OCI-LY7 (cell line): ENCODE results near the gene KRTAP10-5. TPM values are rescaled to one million over a fixed set of nuclear protein-coding genes. Genes with fewer than 3 reads are reported as not detected.
"Not testable (repeated sequence)": the region's sequence is repeated elsewhere in the genome, so short reads cannot be mapped to it uniquely, and the experiment has no call there.

ENCODE experiments used
- BruUV-seq: library from RNA; stranded (reverse); fragments of 400-500 nt; replicated peaks from 2 replicates; lab custom pipeline; 2021; lab: Mats Ljungman, UMichigan
- CTCF ChIA-PET: fragments of 300-600 bp; sonication (Branson Sonifier 250); formaldehyde crosslinking; loops from one replicate; lab custom pipeline; 2022; ENCODE audit warnings: antibody characterized with exemption; ENCODE audit not compliant: unreplicated experiment; lab: Charles Lee
- POLR2A ChIA-PET: fragments of 300-600 bp; sonication (Branson Sonifier 250); formaldehyde crosslinking; loops from one replicate; lab custom pipeline; 2022; ENCODE audit warnings: antibody characterized with exemption; lab: Charles Lee
- DNase-seq: peaks from one replicate; pipeline ENCODE4 v3.0.0-alpha.2; 2015; ENCODE audit warnings: low spot score
- H2AFZ ChIP-seq: fragments of 200-600 bp; sonication (generic), shearing (Covaris generic); 2 replicates; pipeline ENCODE4 v1.6.1; 2014; ENCODE audit warnings: mild to moderate bottlenecking, antibody characterized with exemption, low read length, moderate library complexity
- H3K27ac ChIP-seq: fragments of 200-600 bp; sonication (generic); 2 replicates; pipeline ENCODE4 v1.5.1; 2014; ENCODE audit warnings: mixed run types, low read depth, mild to moderate bottlenecking, moderate library complexity, low read length, inconsistent platforms; ENCODE audit not compliant: poor library complexity, severe bottlenecking
- H3K36me3 ChIP-seq: fragments of 200-600 bp; sonication (generic); 2 replicates; pipeline ENCODE4 v1.6.1; 2014; ENCODE audit warnings: mild to moderate bottlenecking, antibody characterized with exemption, low read length, moderate library complexity, mixed read lengths; ENCODE audit not compliant: insufficient read depth
- H3K4me1 ChIP-seq: fragments of 200-600 bp; sonication (generic); 2 replicates; pipeline ENCODE4 v1.5.1; 2014; ENCODE audit warnings: mild to moderate bottlenecking, low read length; ENCODE audit not compliant: insufficient read depth, poor library complexity, severe bottlenecking
- H3K4me2 ChIP-seq: fragments of 200-600 bp; sonication (generic); 2 replicates; pipeline ENCODE4 v1.6.1; 2014; ENCODE audit warnings: mild to moderate bottlenecking, low read length
- H3K4me3 ChIP-seq: fragments of 200-600 bp; sonication (generic); 2 replicates; pipeline ENCODE4 v1.5.1; 2014; ENCODE audit warnings: mild to moderate bottlenecking, low read depth, low read length; ENCODE audit not compliant: poor library complexity, severe bottlenecking
- H3K79me2 ChIP-seq: fragments of 200-600 bp; sonication (generic); 2 replicates; pipeline ENCODE4 v1.6.1; 2016; ENCODE audit warnings: low read depth, mild to moderate bottlenecking, low read length, moderate library complexity, mixed read lengths; ENCODE audit not compliant: insufficient read depth
- H3K9me2 ChIP-seq: fragments of 200-600 bp; sonication (generic); 2 replicates; pipeline ENCODE4 v1.6.1; 2016; ENCODE audit warnings: mild to moderate bottlenecking, low read length, mixed read lengths; ENCODE audit not compliant: insufficient read depth
- H3K9me3 ChIP-seq: fragments of 200-600 bp; sonication (generic); 2 replicates; pipeline ENCODE4 v1.6.1; 2014; ENCODE audit warnings: mild to moderate bottlenecking, mixed run types, low read length, mixed read lengths
- H4K20me1 ChIP-seq: fragments of 200-600 bp; sonication (generic); 2 replicates; pipeline ENCODE4 v1.6.1; 2014; ENCODE audit warnings: mild to moderate bottlenecking, antibody characterized with exemption, low read length, moderate library complexity, mixed read lengths; ENCODE audit not compliant: insufficient read depth
- EZH2phosphoT487 ChIP-seq: fragments of 200-600 bp; sonication (generic); IDR thresholded peaks from 2 replicates; pipeline ENCODE4 v1.6.1; 2018; ENCODE audit warnings: low read depth, borderline replicate concordance, mild to moderate bottlenecking, mixed run types, antibody characterized with exemption, low read length, moderate library complexity, mixed read lengths
- intact Hi-C: fragments of 100-400 bp; cut with micrococcal nuclease; formaldehyde crosslinking; loops from one replicate; pipeline ENCODE4 v1.10.0; 2022; ENCODE audit not compliant: unreplicated experiment
- total RNA-seq, 2 experiments: library from RNA; depleted of rRNA in 1 of 2; stranded (reverse); fragments of >200 nt in 1 of 2; shearing (Covaris generic) in 1 of 2; gene quantifications; 2 replicates each; pipeline ENCODE4 v1.2.3, GENCODE V29; 2014 to 2022
- TF ChIP-seq, protein P1 (sequence below): fragments of 200-600 bp; sonication (generic); conservative IDR thresholded peaks from 2 replicates; pipeline ENCODE4 v1.5.1; 2014; ENCODE audit warnings: mild to moderate bottlenecking, antibody characterized with exemption, low read length, moderate library complexity, mixed read lengths

KRTAP10-5 gene
- total RNA-seq, 2 experiments from 2014 or later, result not detected

DNA sequence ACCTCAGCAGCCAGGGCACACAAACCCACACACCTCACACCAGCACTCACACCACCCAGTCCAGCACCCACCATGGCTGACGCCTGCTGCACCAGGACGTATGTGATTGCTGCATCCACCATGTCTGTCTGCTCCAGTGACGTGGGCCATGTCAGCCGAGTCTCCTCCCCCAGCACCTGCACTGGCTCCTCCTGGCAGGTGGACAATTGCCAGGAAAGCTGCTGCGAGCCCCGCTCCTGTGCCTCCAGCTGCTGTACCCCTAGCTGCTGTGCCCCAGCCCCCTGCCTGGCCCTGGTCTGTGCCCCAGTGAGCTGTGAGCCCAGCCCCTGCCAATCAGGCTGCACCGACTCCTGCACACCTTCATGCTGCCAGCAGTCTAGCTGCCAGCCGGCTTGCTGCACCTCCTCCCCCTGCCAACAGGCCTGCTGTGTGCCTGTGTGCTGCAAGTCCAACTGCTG is 31.7 kb upstream of the KRTAP10-5 start, which contains the start of gene KRTAP10-8:
TSS of gene KRTAP10-8 (plus strand) at position 51 of the 458 bp plus-strand sequence. CDS start at position 73, 22 bp downstream.
- no peak for TF ChIP-seq EZH2phosphoT487
- TF ChIP-seq, protein P1, sequence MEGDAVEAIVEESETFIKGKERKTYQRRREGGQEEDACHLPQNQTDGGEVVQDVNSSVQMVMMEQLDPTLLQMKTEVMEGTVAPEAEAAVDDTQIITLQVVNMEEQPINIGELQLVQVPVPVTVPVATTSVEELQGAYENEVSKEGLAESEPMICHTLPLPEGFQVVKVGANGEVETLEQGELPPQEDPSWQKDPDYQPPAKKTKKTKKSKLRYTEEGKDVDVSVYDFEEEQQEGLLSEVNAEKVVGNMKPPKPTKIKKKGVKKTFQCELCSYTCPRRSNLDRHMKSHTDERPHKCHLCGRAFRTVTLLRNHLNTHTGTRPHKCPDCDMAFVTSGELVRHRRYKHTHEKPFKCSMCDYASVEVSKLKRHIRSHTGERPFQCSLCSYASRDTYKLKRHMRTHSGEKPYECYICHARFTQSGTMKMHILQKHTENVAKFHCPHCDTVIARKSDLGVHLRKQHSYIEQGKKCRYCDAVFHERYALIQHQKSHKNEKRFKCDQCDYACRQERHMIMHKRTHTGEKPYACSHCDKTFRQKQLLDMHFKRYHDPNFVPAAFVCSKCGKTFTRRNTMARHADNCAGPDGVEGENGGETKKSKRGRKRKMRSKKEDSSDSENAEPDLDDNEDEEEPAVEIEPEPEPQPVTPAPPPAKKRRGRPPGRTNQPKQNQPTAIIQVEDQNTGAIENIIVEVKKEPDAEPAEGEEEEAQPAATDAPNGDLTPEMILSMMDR, result no peak
- BruUV-seq, result no TSS peak
- DNase-seq, result no peak
- Histone ChIP-seq H3K9me2 (no peaks in the 10 kb centered on the region), H3K4me3 (no peak within 1 kb of the TSS), H3K4me2 (no peak within 1 kb of the TSS), H3K36me3 (no peaks in the 10 kb centered on the region), H3K4me1 (no peaks in the 10 kb centered on the region), H3K27ac (no peak within 1 kb of the TSS), H4K20me1 (no peaks in the 10 kb centered on the region), H3K9me3 (0 out of 2 replicates have a peak, but pooled peaks cover 9% of the 10 kb centered on the region), H3K79me2 (no peaks in the 10 kb centered on the region), H2AFZ (no peak within 1 kb of the TSS)
- ChIA-PET POLR2A (no interaction called here), CTCF (no interaction called here)
- intact Hi-C loops, result no loop called here

DNA sequence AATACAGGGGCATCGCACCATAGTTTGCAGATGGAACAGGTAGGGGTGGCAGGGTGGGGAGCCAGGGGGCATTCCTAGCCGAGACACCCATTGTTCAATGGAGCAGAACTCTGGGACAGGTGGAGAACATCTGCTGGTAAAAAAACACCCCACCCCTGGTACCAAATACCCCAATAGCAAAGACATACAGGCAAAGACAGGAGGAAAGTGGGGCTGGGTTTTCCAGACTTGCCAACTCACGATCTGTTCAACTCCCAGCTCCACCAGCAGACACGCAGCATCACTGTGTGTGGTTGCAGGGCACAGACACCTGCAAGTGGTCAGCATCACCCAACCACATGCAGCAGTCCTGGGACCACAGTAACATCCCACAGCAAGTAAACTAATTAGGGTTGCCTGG is 31.1 kb upstream of the KRTAP10-5 start:
- no TSS peak for BruUV-seq
- H2AFZ ChIP-seq, result no peak overlapping the region
- H3K4me1 ChIP-seq, result no peaks in the 10 kb centered on the region
- no peak overlapping the region for H3K27ac ChIP-seq
- no peak for TF ChIP-seq EZH2phosphoT487
- TF ChIP-seq, protein P1, result no peak
- intact Hi-C loops, result no loop called here
- H3K4me2 ChIP-seq, result no peak overlapping the region
- no peaks in the 10 kb centered on the region for H3K36me3 ChIP-seq
- ChIA-PET POLR2A (no interaction called here), CTCF (no interaction called here)
- no peaks in the 10 kb centered on the region for H3K79me2 ChIP-seq
- no peak overlapping the region for H3K4me3 ChIP-seq
- 0 out of 2 replicates have a peak, but pooled peaks cover 9% of the 10 kb centered on the region for H3K9me3 ChIP-seq
- H4K20me1 ChIP-seq, result no peaks in the 10 kb centered on the region
- no peaks in the 10 kb centered on the region for H3K9me2 ChIP-seq
- no peak for DNase-seq

DNA sequence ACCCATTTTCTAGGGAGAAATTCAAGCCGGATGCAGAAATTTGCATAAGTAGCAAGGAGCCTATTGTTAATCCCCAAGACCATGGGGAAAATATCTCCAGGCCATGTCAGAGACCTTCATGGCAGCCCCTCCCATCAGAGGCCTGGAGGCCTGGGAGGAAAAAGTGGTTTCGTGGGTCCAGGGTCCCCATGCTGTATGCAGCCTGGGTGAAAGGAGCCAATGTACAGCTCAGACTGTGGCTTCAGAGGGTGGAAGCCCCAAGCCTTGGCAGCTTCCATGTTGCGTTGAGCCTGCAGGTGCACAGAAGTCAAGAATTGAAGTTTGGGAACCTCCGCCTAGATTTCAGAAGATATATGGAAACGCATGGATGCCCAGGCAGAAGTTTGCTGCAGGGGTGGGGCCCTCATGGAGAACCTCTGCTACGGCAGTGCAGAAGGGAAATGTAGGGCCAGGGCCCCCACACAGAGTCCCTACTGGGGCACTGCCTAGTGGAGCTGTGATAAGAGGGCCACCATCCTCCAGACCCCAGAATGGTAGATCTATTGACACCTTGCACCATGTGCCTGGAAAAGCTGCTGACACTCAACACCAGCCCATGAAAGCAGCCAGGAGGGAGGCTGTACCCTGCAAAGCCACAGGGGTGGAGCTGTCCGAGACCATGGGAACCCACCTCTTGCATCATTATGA is 29.9 kb upstream of the KRTAP10-5 start:
- POLR2A ChIA-PET, H3K9me2 ChIP-seq, H3K9me3 ChIP-seq, H4K20me1 ChIP-seq, H3K27ac ChIP-seq, DNase-seq, BruUV-seq, H3K79me2 ChIP-seq, H3K36me3 ChIP-seq, intact Hi-C loops, H3K4me2 ChIP-seq, H3K4me1 ChIP-seq, CTCF ChIA-PET, H3K4me3 ChIP-seq, H2AFZ ChIP-seq: not testable (repeated sequence)
